Gastrocnemius medialis (tissue), 4 donors: ENCODE measurements around the gene UBASH3B. TPM values are rescaled to one million over a fixed set of nuclear protein-coding genes. Genes with fewer than 3 reads are reported as not detected.

Experiments
- ATAC-seq, 2 donors: fragments of 150-250 bp; one replicate each; pipeline ENCODE4 v1.9.1; 2016
- DNase-seq, 2 donors: peaks; one replicate each; pipeline ENCODE4 v3.0.0-alpha.2; 2019
- H3K27ac ChIP-seq, 4 donors: fragments of 200-600 bp; sonication (generic); 1 replicate in 1 of 4; 2 replicates in 3 of 4; pipeline ENCODE4 v1.5.1; 2016 to 2018; ENCODE audit warnings: mild to moderate bottlenecking in 2 of 4, moderate library complexity in 1 of 4
- H3K27me3 ChIP-seq, 3 donors: fragments of 200-600 bp; sonication (generic) in 2 of 3; 1 replicate in 1 of 3; 2 replicates in 2 of 3; pipeline versions ENCODE4 v1.5.1 to v1.6.0; 2016 to 2019; ENCODE audit warnings: mild to moderate bottlenecking in 1 of 3, moderate library complexity in 1 of 3
- H3K36me3 ChIP-seq, 2 donors: fragments of 200-600 bp; sonication (generic) in 1 of 2; one replicate each; pipeline ENCODE4 v1.5.1; 2017 to 2018
- H3K4me1 ChIP-seq, 2 donors: fragments of 200-600 bp; sonication (generic) in 1 of 2; one replicate each; pipeline ENCODE4 v1.5.1; 2016 to 2017; ENCODE audit warnings: mild to moderate bottlenecking in 2 of 2
- H3K4me3 ChIP-seq, 4 donors: fragments of 200-600 bp; sonication (generic) in 3 of 4; 1 replicate in 1 of 4; 2 replicates in 3 of 4; pipeline ENCODE4 v1.5.1; 2016 to 2019; ENCODE audit warnings: mild to moderate bottlenecking in 2 of 4
- H3K9me3 ChIP-seq, 3 donors: fragments of 200-600 bp; sonication (generic) in 2 of 3; 1 replicate in 1 of 3; 2 replicates in 2 of 3; pipeline ENCODE4 v1.5.1; 2016 to 2019
- POLR2A ChIP-seq, 2 donors: fragments of 450-650 bp; IDR thresholded peaks; one replicate each; pipeline ENCODE4 v1.6.1; 2017; ENCODE audit warnings: antibody characterized with exemption in 2 of 2, mild to moderate bottlenecking in 2 of 2, moderate library complexity in 2 of 2
- in situ Hi-C, 4 donors: fragments of 200-750 bp; cut with MboI; loops; one replicate each; pipeline versions ENCODE4 v1.15.0 to v1.8.0; 2017; ENCODE audit warnings: low sequenced_read_pairs in 4 of 4
- intact Hi-C: fragments of 100-400 bp; cut with DNase I; formaldehyde crosslinking; loops from one replicate; pipeline ENCODE4 v1.15.1; 2023; ENCODE audit warnings: low total_unique reads
- total RNA-seq, 4 donors: library from RNA; depleted of rRNA; stranded (reverse); fragments of >200 nt; gene quantifications; one replicate each; pipeline versions ENCODE4 v1.1.0 to v1.2.3, GENCODE V29; 2016
- TF ChIP-seq, protein P1 (sequence below), 5 experiments: fragments of 450-650 bp in 3 of 5; fragments of 200-600 bp in 2 of 5; sonication (generic) in 2 of 5; IDR thresholded peaks in 4 of 5; conservative IDR thresholded peaks in 1 of 5; 1 replicate in 4 of 5; 2 replicates in 1 of 5; pipeline ENCODE4 v1.5.1; 2016 to 2019; ENCODE audit warnings: antibody characterized with exemption in 5 of 5, mild to moderate bottlenecking in 3 of 5, moderate library complexity in 3 of 5

Gene UBASH3B
- total RNA-seq, 4 donors from 2014 or later, result 0.32 to 2.9 (median 0.87) TPM

GRCh38 chr11:122833846-122834464 lies 178.4 kb downstream of the UBASH3B start:
- H3K27me3 ChIP-seq, result no peaks in the 10 kb centered on the region
- no peak for DNase-seq
- H3K9me3 ChIP-seq, result no peaks in the 10 kb centered on the region
- TF ChIP-seq POLR2A (IDR thresholded peaks at IDR 0.05), result no peak
- TF ChIP-seq, protein P1, sequence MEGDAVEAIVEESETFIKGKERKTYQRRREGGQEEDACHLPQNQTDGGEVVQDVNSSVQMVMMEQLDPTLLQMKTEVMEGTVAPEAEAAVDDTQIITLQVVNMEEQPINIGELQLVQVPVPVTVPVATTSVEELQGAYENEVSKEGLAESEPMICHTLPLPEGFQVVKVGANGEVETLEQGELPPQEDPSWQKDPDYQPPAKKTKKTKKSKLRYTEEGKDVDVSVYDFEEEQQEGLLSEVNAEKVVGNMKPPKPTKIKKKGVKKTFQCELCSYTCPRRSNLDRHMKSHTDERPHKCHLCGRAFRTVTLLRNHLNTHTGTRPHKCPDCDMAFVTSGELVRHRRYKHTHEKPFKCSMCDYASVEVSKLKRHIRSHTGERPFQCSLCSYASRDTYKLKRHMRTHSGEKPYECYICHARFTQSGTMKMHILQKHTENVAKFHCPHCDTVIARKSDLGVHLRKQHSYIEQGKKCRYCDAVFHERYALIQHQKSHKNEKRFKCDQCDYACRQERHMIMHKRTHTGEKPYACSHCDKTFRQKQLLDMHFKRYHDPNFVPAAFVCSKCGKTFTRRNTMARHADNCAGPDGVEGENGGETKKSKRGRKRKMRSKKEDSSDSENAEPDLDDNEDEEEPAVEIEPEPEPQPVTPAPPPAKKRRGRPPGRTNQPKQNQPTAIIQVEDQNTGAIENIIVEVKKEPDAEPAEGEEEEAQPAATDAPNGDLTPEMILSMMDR (IDR thresholded peaks at IDR 0.05 in 4 of 5, conservative IDR thresholded peaks at IDR 0.05 in 1 of 5), result no peak
- no peak overlapping the region for H3K27ac ChIP-seq
- H3K4me3 ChIP-seq, result no peak overlapping the region
- intact Hi-C loops, result no loop called here
- no peaks in the 10 kb centered on the region for H3K4me1 ChIP-seq
- no peak for ATAC-seq
- in situ Hi-C loops, result no loop called here
- H3K36me3 ChIP-seq, result no peaks in the 10 kb centered on the region

- ATAC-seq, result no peak
- no peaks in the 10 kb centered on the region for H3K9me3 ChIP-seq
- in situ Hi-C loops, result no loop called here
Observed at GRCh38 chr11:122836916-122837315, 181.4 kb downstream of the UBASH3B start.

GRCh38 chr11:122837528-122838346 lies 182.2 kb downstream of the UBASH3B start:
- Histone ChIP-seq H3K27ac (no peak overlapping the region), H3K4me1 (no peaks in the 10 kb centered on the region), H3K36me3 (no peaks in the 10 kb centered on the region), H3K9me3 (no peaks in the 10 kb centered on the region), H3K27me3 (no peaks in the 10 kb centered on the region), H3K4me3 (no peak overlapping the region)
- intact Hi-C loops, result no loop called here
- TF ChIP-seq, protein P1 (IDR thresholded peaks at IDR 0.05 in 4 of 5, conservative IDR thresholded peaks at IDR 0.05 in 1 of 5), result no peak
- TF ChIP-seq POLR2A (IDR thresholded peaks at IDR 0.05), result no peak
- no peak for ATAC-seq
- no peak for DNase-seq
- in situ Hi-C loops, result no loop called here

More at GRCh38 chr11:122836916-122837315, 181.4 kb downstream of the UBASH3B start:
- DNase-seq, result no peak
- no peak overlapping the region for H3K4me3 ChIP-seq
- TF ChIP-seq POLR2A (IDR thresholded peaks at IDR 0.05), result no peak
- TF ChIP-seq, protein P1 (IDR thresholded peaks at IDR 0.05 in 4 of 5, conservative IDR thresholded peaks at IDR 0.05 in 1 of 5), result no peak
- intact Hi-C loops, result no loop called here
- H3K27ac ChIP-seq, result no peak overlapping the region
- H3K4me1 ChIP-seq, result no peaks in the 10 kb centered on the region
- no peaks in the 10 kb centered on the region for H3K36me3 ChIP-seq
- H3K27me3 ChIP-seq, result no peaks in the 10 kb centered on the region

GRCh38 chr11:122843281-122844141 lies 188.0 kb downstream of the UBASH3B start:
- Histone ChIP-seq H3K27me3 (no peaks in the 10 kb centered on the region), H3K27ac (no peak overlapping the region), H3K4me3 (no peak overlapping the region), H3K9me3 (no peaks in the 10 kb centered on the region), H3K36me3 (no peaks in the 10 kb centered on the region), H3K4me1 (no peaks in the 10 kb centered on the region)
- in situ Hi-C loops (no loop called here), intact Hi-C loops (no loop called here)
- no peak for ATAC-seq
- DNase-seq, result no peak
- no peak for TF ChIP-seq POLR2A (IDR thresholded peaks at IDR 0.05)
- TF ChIP-seq, protein P1 (IDR thresholded peaks at IDR 0.05 in 4 of 5, conservative IDR thresholded peaks at IDR 0.05 in 1 of 5), result no peak
